GM12878 (cell line): ENCODE results near the gene IMMP2L. TPM values are rescaled to one million over a fixed set of nuclear protein-coding genes. Genes with fewer than 3 reads are reported as not detected.

Source experiments
- ATAC-seq: fragments of 200-7000 bp; cut with Tn5 transposase; 3 replicates; pipeline ENCODE4 v1.9.1; 2020; ENCODE audit warnings: mild to moderate bottlenecking, moderate library complexity
- BruUV-seq: library from RNA; stranded (reverse); fragments of 400-500 nt; replicated peaks from 2 replicates; lab custom pipeline; 2021; lab: Mats Ljungman, UMichigan
- CTCF ChIA-PET: fragments of 300-600 bp; sonication (Branson Sonifier 250); formaldehyde crosslinking; extraction: SDS; loops from one replicate; lab custom pipeline; 2021; ENCODE audit warnings: inconsistent platforms; lab: Yijun Ruan, JAX
- POLR2A ChIA-PET: fragments of 350-600 bp; formaldehyde crosslinking; extraction: SDS; loops from one replicate; lab custom pipeline; 2021; ENCODE audit warnings: inconsistent platforms; lab: Charles Lee
- RAD21 ChIA-PET: fragments of 300-600 bp; sonication (Branson Sonifier 250); formaldehyde crosslinking; loops from one replicate; lab custom pipeline; 2023; ENCODE audit warnings: antibody characterized with exemption; ENCODE audit not compliant: unreplicated experiment; lab: Charles Lee
- SMC1A ChIA-PET: fragments of 300-600 bp; sonication (Branson Sonifier 250); formaldehyde crosslinking; loops from one replicate; lab custom pipeline; 2023; ENCODE audit not compliant: unreplicated experiment, uncharacterized antibody; lab: Charles Lee
- DNase-seq: peaks from one replicate; pipeline ENCODE4 v3.0.0-alpha.2; 2011; ENCODE audit warnings: low read depth, low spot score
- FAIRE-seq: peaks from 3 replicates; lab custom pipeline; 2011; peaks lifted over from hg19 to GRCh38; lab: Jason Lieb, UNC
- H2AFZ ChIP-seq: 2 replicates; pipeline ENCODE4 v1.6.0; 2011; ENCODE audit warnings: low read depth, low read length, control low read depth; ENCODE audit not compliant: control insufficient read depth
- H3K27ac ChIP-seq: 2 replicates; pipeline ENCODE4 v1.5.1; 2011; ENCODE audit warnings: control low read depth; ENCODE audit not compliant: control insufficient read depth, insufficient read depth
- H3K27me3 ChIP-seq, 2 experiments: replicated peaks in 1 of 2; 2 replicates each; pipeline versions ENCODE4 v1.6.0 to v1.6.1; 2011; ENCODE audit warnings: low read length in 1 of 2; ENCODE audit not compliant: control insufficient read depth in 2 of 2, insufficient read depth in 2 of 2
- H3K36me3 ChIP-seq, 2 experiments: 2 replicates each; pipeline ENCODE4 v1.5.1; 2011; ENCODE audit warnings: low read length in 1 of 2; ENCODE audit not compliant: control insufficient read depth in 2 of 2, insufficient read depth in 2 of 2
- H3K4me1 ChIP-seq: 2 replicates; pipeline ENCODE4 v1.6.1; 2011; ENCODE audit warnings: mild to moderate bottlenecking, low read length, moderate library complexity, mixed read lengths; ENCODE audit not compliant: control insufficient read depth, insufficient read depth
- H3K4me2 ChIP-seq: 2 replicates; pipeline ENCODE4 v1.6.0; 2011; ENCODE audit warnings: control low read depth; ENCODE audit not compliant: control insufficient read depth, insufficient read depth
- H3K4me3 ChIP-seq: fragments of 200-600 bp; sonication (generic); 2 replicates; pipeline ENCODE4 v1.5.1; 2016
- H3K79me2 ChIP-seq: 2 replicates; pipeline ENCODE4 v1.6.0; 2011; ENCODE audit warnings: low read length; ENCODE audit not compliant: control insufficient read depth, insufficient read depth
- H3K9ac ChIP-seq: 2 replicates; pipeline ENCODE4 v1.8.0; 2011; ENCODE audit warnings: low read length, control low read depth, mixed read lengths; ENCODE audit not compliant: control insufficient read depth, insufficient read depth
- H3K9me3 ChIP-seq: replicated peaks from 3 replicates; pipeline ENCODE4 v1.5.1; 2011; ENCODE audit warnings: mild to moderate bottlenecking, low read length; ENCODE audit not compliant: control insufficient read depth, insufficient read depth
- H4K20me1 ChIP-seq: 2 replicates; pipeline ENCODE4 v1.6.0; 2011; ENCODE audit not compliant: control insufficient read depth, insufficient read depth
- BCL3 ChIP-seq: IDR thresholded peaks from 2 replicates; pipeline ENCODE4 v1.6.1; 2011; ENCODE audit warnings: borderline replicate concordance, low read depth, mild to moderate bottlenecking, moderate library complexity, low read length; ENCODE audit not compliant: insufficient read depth, poor library complexity, severe bottlenecking
- E2F8 ChIP-seq: fragments of 450-650 bp; IDR thresholded peaks from 2 replicates; pipeline ENCODE4 v1.6.1; 2018; ENCODE audit warnings: mild to moderate bottlenecking, low read depth, moderate library complexity; ENCODE audit not compliant: partially characterized antibody
- GATAD2B ChIP-seq: fragments of 450-650 bp; conservative IDR thresholded peaks from 2 replicates; pipeline ENCODE4 v1.6.1; 2017; ENCODE audit warnings: low read depth, mild to moderate bottlenecking, moderate library complexity
- HCFC1 ChIP-seq: fragments of 150-350 bp; IDR thresholded peaks from 2 replicates; pipeline ENCODE4 v1.6.1; 2014; ENCODE audit warnings: low read length
- IKZF1 ChIP-seq: fragments of 450-650 bp; conservative IDR thresholded peaks from 2 replicates; pipeline ENCODE4 v1.6.1; 2017; ENCODE audit warnings: antibody characterized with exemption, mild to moderate bottlenecking
- MLLT1 ChIP-seq: fragments of 450-650 bp; IDR thresholded peaks from 2 replicates; pipeline ENCODE4 v1.6.1; 2016; ENCODE audit warnings: mild to moderate bottlenecking
- NBN ChIP-seq: fragments of 450-650 bp; IDR thresholded peaks from 2 replicates; pipeline ENCODE4 v1.6.1; 2016
- NKRF ChIP-seq: fragments of 450-650 bp; conservative IDR thresholded peaks from 2 replicates; pipeline ENCODE4 v1.6.1; 2017; ENCODE audit warnings: mild to moderate bottlenecking, moderate library complexity
- NR2F1 ChIP-seq: fragments of 450-650 bp; conservative IDR thresholded peaks from 2 replicates; pipeline ENCODE4 v1.6.1; 2017; ENCODE audit warnings: mild to moderate bottlenecking
- STAT1 ChIP-seq: fragments of 450-650 bp; conservative IDR thresholded peaks from 2 replicates; pipeline ENCODE4 v1.6.1; 2014; ENCODE audit warnings: antibody characterized with exemption, mild to moderate bottlenecking
- SUZ12 ChIP-seq: fragments of 200-600 bp; sonication (generic); IDR thresholded peaks from one replicate; pipeline ENCODE4 v1.6.1; 2018; ENCODE audit warnings: antibody characterized with exemption, mild to moderate bottlenecking; ENCODE audit not compliant: unreplicated experiment
- ZNF384 ChIP-seq: IDR thresholded peaks from 2 replicates; pipeline ENCODE4 v1.6.1; 2012; ENCODE audit warnings: low read depth, mild to moderate bottlenecking, low read length, improper control_type of control experiment, borderline replicate concordance
- ZNF687 ChIP-seq: fragments of 450-650 bp; IDR thresholded peaks from 2 replicates; pipeline ENCODE4 v1.6.1; 2017; ENCODE audit warnings: mild to moderate bottlenecking, moderate library complexity
- WGBS: methylation state at CpG from one replicate; pipeline ENCODE4 v1.1.6; 2016; ENCODE audit warnings: low lambda C conversion rate; ENCODE audit not compliant: insufficient replicate concordance, insufficient coverage; ENCODE audit errors: missing lambda C conversion rate; 5-methylcytosine and 5-hydroxymethylcytosine counted together
- in situ Hi-C: fragments of 300-500 bp; cut with MboI; formaldehyde crosslinking; loops from 9 replicates; pipeline ENCODE4 v1.14.3; 2018; ENCODE audit warnings: mixed read lengths
- intact Hi-C: fragments of 100-400 bp; cut with micrococcal nuclease; formaldehyde crosslinking; loops from one replicate; pipeline ENCODE4 v1.14.2; 2022; ENCODE audit not compliant: unreplicated experiment
- polyA plus RNA-seq, 11 experiments: library from polyadenylated mRNA; depleted of rRNA in 4 of 11; unstranded in 6 of 11; stranded (reverse) in 5 of 11; fragments of >200 nt; fragmentation: Nextera tagmentation in 4 of 11; fragmentation: Illumina TruSeq in 1 of 11; extraction: Ambion mirVana in 4 of 11; extraction: Trizol in 1 of 11; gene quantifications; 1 replicate in 1 of 11; 2 replicates in 10 of 11; pipeline versions ENCODE4 v1.2.1 to v1.2.3, GENCODE V29; 2011 to 2016; ENCODE audit warnings: inconsistent platforms in 2 of 11, missing spikeins in 2 of 11, low read depth in 1 of 11
- total RNA-seq, 4 experiments: library from RNA; depleted of rRNA in 3 of 4; stranded (reverse); fragments of >200 nt in 3 of 4; fragmentation: Illumina TruSeq in 1 of 4; extraction: Trizol in 1 of 4; gene quantifications; 2 replicates each; pipeline versions ENCODE4 v1.2.1 to v1.2.3, GENCODE V29; 2013 to 2021

IMMP2L gene
- total and polyA plus RNA-seq, 10 of the 15 experiments (the other 5 are each of a cell fraction or from before 2014, with no cell fraction given) = 12.6 to 46.3 (median 19.6) TPM

GRCh38 chr7:110835218-110835617 is 727.1 kb downstream of the IMMP2L start:
- H3K79me2 ChIP-seq = no peaks in the 10 kb centered on the region
- ATAC-seq = no peak
- in situ Hi-C loops = no loop called here
- H3K4me2 ChIP-seq = no peak overlapping the region
- no peak for FAIRE-seq
- no peaks in the 10 kb centered on the region for H4K20me1 ChIP-seq
- H3K27me3 ChIP-seq = no peaks in the 10 kb centered on the region
- 88% methylated on average over 1 of the region's 1 CpG for WGBS
- no peak overlapping the region for H3K9ac ChIP-seq
- DNase-seq = no peak
- no peaks in the 10 kb centered on the region for H3K9me3 ChIP-seq
- H2AFZ ChIP-seq = no peak overlapping the region
- no peak overlapping the region for H3K4me3 ChIP-seq
- H3K36me3 ChIP-seq = no peaks in the 10 kb centered on the region
- no TSS peak for BruUV-seq
- intact Hi-C loops = no loop called here
- SMC1A ChIA-PET = no interaction called here
- H3K27ac ChIP-seq = no peak overlapping the region
- RAD21 ChIA-PET = no interaction called here
- POLR2A ChIA-PET = no interaction called here
- no peaks in the 10 kb centered on the region for H3K4me1 ChIP-seq
- CTCF ChIA-PET = no interaction called here
- TF ChIP-seq ZNF384 (no peak), NR2F1 (no peak), GATAD2B (no peak), ZNF687 (no peak), IKZF1 (no peak), E2F8 (no peak), BCL3 (no peak), NKRF (no peak), MLLT1 (no peak), SUZ12 (no peak), NBN (no peak), STAT1 (no peak), HCFC1 (no peak)
